UCSD-AML1 (cell line): ENCODE results near the gene FOXS1.
"Not testable (repeated sequence)": the region's sequence is repeated elsewhere in the genome, so short reads cannot be mapped to it uniquely, and the experiment has no call there.

Experiments
- DNase-seq: peaks from one replicate; lab custom pipeline; 2025; ENCODE audit not compliant: unreplicated experiment; lab: John Stamatoyannopoulos, UW

Gene FOXS1

DNA sequence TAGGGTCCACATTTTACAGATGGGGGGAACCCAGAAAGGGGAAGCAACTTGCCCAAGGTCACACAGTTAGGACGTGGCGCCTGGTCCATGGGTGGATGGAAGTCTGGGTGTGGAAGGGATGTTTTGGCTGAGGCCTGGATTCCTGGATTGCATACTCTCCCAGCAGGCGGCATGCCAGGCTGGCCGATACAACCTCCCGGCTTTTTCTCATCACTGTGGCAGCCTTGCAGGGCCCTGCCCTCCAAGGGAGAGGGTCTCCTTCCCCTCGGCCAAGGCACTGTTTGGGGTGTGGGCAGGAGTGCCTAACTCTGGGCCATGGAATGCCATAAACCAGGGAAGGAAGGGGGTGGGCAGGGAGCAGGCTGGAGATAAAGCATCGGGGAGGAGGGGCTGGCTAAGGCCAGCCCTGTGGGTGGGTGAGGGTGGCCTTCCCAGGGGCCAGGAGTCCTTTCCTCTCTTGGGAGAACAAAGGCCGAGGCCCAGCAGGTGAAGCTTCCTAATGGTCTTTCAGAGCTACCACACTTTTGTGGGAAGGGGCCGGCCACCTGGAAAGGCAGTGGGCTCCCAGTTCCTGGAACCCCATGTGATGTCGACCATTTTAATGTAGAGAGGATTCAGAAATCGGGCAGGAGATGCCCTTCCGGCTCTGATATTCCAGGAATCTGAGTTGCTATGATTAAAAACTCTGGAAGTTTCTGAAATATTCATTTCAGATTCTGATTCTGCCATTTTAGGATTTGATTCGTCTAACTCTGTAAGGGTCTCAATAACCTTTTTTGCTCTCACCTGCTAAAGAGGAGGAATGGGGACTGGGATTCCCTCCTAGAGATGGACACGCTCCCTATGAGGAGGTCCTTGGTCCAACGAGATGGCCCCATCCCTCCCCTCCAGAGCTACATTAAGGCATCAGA is 4.2 kb downstream of the FOXS1 start:
- DNase-seq: no peak

DNA sequence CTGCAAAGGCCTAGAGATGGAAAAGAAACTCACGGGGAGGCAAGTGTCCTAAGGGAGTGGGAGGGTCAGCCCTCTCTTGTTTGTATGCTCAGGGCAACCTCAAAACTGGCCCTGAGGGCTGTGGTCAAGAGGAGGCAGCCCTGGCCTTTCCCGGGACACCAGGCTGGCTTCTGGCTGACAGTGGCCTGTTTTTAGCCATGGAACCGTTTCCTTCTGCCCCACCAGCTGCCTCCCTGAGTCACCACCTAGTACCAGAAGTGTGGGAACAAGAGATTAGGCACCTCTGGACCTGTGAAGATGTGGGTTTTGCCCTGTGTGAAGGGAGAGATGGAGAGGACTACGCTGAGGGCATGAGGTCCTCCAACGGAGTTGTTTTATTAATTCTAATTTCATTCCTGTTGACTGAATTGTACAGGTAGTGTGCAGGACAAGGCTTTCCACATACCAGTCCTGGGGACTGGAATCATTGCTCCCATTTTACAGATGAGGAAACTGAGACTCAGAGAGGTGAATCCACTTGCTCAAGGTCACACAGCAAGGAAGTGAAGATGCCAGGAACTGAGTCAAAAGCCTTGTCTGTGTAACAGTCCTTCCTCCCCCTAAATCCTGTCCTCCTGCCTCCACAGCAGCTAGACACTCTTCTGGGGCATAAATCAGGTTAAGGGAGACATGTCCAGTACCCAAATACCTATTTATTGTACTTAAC is 5.5 kb downstream of the FOXS1 start:
- DNase-seq: no peak

DNA sequence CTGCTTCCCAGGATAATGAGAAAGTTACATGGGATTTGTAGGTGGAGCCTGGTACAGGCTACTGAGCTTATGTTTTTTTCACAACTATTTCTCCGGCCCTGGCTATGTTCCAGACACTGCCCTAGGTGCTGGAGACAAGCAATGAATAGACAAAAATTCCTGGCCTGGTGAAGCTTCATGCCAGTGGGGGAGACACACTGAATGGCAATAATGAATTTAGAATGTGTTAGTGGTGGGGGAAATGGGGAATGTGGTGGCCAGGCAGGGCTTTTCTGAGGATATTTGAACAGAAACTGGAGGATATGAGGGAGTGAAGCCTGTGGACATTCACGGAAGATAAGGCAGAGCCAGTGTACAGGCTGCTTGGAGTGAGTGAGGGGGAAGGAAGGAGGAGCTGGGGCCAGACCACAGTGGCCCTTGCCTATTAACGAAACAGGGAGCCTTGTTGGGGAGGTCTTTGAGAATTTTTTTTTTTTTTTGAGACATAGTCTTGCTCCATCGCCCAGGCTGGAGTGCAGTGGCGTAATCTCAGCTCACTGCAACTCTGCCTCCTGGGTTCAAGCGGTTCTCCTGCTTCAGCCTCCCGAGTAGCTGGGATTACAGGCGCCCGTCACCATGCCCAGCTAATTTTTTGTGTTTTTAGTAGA is 6.6 kb downstream of the FOXS1 start:
- no peak for DNase-seq

DNA sequence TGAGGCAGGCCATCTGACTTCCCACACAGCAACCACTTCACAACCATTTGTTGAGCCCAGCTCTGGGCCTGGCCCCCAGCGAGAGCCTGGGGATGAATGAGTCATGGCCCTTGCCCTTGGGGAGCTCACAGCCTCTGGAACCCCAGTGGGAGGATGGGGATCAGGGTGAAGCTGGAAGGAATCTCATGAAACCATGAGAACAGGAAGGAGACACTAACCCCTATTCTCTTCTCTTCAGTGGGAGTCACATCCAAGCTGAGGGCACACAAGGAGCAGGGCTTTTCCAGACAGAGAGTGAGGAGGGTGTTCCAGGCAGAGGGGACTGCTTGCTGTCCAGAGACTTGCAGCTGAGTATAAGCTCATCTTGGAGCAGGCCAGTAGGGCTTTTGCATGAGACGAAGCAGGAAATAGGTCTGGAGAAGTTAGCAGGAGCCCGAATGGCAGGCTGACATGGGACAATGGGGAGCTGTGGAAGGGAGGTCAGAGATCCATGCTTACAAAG is 7.5 kb downstream of the FOXS1 start:
- DNase-seq: peak; percentile 57

DNA sequence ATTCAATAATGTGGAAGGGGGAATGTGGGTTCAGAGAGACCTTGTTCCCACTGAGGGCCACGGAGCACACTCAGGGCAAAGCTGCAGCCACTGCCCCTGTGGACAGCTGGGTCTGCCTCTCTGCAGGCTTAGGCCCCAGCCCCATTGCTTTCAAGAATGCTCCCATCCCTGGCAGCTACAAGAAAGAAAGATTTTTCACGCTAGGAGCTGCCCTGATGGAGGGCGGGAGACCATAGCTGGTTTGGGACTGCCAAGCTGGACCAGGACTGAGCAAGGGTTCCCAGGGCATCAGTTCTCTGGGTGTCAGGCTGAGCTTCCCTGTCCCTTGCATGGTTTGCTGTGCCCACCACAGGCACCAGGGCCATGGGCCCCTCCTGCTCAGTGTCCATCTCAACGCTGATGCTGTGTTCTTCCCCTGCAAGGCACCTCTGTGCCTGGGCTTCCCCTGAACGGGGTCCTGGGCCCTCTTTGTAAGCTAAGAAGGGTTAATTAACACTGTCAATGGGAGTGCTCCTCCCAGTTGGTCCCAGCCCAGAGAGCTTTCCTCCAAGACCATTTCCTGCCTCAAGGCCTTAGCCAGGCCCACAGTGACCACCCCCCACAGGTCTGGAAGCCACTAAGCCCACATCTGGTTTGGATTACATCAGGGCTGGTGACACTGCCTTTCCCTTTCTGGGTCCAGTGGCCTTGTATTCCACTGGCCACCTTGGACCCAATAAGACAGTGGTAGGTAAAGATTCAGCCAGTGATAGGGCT is 8.4 kb downstream of the FOXS1 start:
- peak; percentile 49 for DNase-seq

DNA sequence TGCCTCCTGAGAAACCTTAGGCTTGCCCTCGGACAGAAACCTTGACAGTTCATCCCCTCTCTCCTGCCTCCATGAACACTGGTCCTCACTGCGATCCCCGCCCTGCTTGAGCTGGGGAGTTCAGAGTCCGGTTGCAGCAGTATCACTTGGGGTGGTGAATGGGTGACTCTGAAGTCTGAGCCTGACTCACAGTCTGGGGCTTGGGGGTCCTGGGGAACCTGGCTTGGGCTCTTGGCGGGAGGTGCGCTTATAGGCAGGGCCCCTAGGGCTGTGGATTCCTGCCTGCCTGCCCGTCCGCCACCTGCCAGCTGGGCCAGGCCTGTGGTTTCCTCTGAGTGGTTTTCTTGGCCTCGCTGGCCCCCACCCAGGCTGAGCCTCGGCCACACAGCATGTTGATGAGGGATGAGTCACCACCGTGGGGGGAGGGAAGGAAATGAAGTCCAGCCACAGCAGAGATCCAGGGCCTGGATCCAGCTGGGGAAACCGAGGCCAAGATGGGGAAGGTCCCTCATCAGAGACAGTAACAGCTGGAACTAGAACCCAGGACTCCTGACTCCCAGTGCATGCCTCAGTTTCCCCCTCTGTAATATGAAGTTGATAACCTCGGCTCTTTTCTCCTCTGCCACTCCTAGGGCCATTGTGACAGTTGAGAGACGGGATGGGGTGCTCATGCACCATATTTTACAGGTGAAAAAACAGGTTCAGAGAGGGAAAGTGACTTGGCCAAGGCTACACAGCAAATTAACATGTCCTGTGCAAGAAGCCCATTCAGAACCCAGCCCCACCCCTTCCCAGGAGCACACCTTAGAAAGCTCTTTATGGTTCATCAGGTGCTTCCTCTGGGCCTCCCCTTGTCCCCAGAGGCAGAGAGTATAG is 9.2 kb downstream of the FOXS1 start:
- DNase-seq: peak; percentile 88

DNA sequence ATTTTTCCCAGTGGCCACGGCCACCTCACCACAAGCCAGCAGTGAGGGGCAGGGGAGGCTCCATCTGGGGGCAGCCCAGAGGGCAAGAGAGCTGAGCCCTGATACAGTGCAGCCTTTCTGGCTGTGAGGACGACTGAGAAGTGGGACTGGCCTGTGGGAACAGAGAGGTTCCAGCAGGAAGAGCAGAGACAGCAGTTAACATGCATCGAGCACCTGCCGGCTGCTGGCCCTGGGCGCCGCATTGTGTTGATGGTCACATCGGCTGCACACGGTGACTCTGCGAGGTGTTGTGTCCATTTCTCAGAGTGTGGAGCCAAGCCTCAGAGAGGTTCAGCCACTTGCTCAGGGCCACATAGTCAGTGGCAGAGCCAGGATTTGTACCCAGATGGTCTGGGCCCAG is 9.8 kb downstream of the FOXS1 start:
- no peak for DNase-seq

DNA sequence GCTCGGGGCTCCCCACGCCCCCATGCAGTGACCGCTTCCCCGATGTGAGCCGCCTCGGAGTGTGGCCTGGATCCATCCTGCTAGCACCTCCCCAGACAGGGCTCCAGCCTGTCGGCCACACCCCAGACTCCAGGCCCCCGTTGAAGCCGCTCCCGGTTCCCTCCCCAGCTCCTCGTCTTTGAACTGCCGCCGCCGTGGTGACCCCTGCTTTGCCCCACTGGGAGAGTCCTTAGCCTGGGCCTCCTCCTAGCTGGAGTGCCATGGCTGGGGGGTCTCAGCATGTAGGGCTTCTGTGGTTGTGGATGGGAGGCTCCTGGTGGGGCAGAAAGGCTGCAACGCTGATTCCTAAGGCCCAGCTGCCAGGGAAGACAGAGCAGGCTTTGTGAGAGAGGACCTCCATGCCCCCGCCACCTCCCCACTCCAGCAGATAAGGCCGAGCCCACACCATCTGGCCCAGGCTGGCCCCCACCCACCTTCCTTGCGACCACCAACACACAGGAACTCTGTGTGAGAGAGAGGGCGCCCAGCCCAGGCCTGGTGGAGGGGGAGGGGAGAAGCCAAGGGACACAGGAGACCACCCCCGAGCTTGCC is 11.4 kb downstream of the FOXS1 start:
- DNase-seq: no peak

DNA sequence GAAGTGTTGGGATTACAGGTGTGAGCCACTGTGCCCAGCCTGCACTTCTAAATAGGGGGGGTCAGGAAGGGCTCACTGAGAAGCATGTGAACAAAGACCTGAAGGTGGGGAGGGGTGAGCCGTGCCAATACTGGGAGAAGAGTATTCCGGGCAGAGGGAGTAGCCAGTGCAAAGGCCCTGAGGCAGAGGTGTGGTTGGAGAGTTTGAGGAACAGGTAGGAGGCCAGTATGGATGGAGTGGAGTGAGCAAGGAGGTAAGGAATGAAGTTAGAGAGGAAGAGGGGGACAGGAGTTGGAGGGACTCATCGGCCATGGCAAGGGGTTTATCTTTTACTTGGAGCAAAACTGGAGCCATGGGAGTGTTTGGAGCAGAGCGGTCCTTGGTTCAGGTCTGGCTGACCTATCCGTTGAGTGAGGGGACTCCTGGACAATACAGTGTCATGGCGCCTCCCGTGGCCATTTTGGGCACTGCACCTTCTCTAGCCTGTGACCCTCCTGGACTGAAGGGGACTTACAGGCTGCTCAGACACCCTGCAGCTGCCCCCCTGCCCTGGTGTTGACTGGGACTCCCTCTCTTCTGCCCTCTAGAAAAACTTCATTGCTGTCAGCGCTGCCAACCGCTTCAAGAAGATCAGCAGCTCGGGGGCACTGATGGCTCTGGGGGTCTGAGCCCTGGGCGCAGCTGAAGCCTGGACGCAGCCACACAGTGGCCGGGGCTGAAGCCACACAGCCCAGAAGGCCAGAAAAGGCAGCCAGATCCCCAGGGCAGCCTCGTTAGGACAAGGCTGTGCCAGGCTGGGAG is 12.1 kb downstream of the FOXS1 start:
- peak; percentile 79 for DNase-seq

DNA sequence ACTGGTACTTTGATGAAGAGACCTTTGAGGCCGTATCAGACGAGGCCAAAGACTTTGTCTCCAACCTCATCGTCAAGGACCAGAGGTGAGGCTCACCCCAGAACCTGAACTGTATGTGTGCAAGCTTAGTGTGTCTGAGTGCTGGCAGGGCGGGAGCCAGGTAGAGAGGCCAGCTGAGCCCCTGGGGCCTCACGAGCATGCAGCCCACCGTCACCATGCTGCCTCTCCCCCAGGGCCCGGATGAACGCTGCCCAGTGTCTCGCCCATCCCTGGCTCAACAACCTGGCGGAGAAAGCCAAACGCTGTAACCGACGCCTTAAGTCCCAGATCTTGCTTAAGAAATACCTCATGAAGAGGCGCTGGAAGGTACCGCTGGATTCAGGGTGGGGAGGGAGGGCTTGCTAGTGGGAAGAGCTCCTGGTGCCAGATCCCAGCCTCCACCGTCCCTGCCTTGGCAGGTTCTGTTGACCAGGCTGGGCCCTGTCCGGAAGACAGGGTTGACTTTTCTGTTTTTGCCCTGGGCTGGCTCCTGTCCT is 13.6 kb downstream of the FOXS1 start:
- no peak for DNase-seq

DNA sequence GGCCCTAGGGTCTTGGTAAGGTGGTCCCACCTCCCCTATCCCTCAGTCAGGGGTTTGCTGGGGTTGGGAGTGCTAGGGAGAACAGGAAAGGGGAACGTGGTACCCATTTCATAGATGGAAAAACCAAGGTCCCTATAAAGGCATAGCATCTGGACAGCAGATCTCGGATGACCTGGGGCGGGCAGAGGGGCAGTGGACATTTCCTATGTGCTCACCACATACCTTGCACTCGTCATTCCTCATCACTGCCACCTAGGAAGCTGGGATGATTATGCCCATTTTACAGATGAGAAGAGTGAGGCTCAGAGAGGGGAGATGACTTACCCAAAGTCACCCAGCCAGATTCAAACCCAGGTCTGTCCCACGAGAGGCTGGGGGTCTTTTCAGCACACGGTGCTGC is 14.2 kb downstream of the FOXS1 start:
- no peak for DNase-seq

DNA sequence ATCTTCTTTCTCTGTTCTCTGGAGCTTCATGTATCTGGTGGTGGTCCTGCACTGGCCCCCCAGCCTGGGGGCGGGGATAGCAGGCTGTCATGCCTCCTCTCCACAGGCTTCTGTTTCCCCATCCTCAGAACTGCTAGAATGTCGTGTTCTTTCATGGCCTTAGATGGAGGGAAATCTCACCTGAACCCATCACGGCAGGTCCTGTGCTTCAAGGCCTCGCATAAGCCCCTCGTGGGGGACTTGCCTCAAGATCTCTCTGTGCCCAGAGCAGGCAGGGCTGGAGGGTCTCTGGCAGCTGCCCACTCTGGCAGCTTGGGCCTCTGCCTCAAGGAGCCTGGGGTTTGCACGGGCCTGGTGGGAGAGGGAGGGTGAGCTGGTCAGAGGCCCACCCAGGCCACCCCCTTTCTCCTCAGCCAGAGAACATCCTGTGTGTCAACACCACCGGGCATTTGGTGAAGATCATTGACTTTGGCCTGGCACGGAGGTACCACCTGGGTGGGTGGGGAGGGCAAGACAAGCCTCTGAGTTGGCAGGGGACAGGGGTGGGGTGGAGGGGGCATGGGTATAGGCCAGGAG is 14.9 kb downstream of the FOXS1 start:
- DNase-seq: no peak

DNA sequence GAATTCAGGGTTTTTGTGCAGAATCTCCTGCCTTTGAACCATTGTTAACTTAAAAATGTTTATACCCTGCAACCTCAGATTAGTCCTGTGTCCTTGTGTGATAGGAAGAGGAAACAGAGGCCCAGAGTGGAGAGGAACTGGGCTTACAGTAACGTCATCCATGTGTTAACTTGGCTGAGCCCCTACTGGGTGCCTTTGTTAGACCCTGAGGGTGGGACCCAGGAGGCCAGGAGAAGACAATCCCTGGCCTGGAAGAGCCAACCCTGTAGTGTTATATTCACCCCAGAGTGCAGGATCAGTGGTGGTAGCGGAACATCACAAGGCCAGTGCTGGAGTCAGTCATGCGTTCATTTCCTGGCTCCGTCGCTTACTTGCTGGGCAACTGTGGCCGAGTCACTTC is 15.7 kb downstream of the FOXS1 start:
- DNase-seq: no peak

DNA sequence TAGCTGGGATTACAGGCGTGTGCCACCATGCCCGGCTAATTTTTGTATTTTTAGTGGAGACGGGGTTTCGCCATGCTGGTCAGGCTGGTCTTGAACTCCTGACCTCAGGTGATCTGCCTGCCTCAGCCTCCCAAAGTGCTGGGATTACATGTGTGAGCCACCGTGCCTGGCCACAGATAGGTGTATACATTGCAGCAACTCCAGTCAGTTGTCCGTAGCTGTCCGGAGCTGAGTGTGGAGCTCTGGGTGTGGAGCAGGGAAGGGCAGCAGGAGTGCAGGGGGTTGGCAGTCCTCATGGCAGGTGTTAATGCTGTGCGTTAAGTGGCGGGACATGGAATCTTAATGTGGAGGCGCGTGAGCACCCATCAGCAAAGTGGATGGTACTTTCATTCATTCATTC is 17.4 kb downstream of the FOXS1 start:
- DNase-seq: not testable (repeated sequence)

DNA sequence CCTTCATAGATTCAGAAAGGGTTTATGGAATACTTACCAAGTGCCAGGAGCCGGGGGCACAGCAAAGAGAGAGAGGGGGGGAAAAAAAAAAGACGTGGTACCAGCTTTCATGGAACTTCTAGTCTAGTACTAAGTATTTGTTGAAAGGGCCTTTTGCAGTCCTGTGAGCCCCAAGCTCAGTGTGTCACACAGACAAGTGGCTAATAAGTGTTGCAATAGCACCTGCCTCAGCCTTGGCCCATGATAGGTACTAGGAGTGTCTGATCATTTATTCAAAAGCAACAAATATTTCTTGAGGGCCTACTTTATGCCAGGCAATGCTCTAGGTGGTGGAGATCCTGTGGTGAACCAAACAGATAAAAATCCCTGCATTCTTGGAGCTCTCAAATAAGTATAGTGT is 18.3 kb downstream of the FOXS1 start:
- DNase-seq: no peak

DNA sequence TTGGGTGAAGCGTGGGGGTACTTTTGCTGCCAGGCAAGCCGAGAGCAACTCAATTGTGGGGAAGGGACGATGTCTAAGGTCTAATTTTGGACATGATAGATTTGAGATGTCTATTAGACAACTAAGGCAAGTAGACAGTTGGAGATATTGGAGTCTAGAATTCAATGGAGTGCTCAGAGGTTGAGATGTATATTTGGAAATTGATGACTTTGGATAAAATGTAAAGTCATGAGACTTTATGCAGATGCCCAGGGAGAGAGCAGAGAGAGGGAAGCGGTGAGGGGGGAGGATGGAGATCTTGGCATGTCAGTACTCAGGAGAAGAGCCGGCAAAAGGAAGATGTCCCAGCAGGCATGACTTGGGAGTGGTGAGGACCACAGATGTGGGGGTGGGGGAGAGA is 19.3 kb downstream of the FOXS1 start:
- no peak for DNase-seq

DNA sequence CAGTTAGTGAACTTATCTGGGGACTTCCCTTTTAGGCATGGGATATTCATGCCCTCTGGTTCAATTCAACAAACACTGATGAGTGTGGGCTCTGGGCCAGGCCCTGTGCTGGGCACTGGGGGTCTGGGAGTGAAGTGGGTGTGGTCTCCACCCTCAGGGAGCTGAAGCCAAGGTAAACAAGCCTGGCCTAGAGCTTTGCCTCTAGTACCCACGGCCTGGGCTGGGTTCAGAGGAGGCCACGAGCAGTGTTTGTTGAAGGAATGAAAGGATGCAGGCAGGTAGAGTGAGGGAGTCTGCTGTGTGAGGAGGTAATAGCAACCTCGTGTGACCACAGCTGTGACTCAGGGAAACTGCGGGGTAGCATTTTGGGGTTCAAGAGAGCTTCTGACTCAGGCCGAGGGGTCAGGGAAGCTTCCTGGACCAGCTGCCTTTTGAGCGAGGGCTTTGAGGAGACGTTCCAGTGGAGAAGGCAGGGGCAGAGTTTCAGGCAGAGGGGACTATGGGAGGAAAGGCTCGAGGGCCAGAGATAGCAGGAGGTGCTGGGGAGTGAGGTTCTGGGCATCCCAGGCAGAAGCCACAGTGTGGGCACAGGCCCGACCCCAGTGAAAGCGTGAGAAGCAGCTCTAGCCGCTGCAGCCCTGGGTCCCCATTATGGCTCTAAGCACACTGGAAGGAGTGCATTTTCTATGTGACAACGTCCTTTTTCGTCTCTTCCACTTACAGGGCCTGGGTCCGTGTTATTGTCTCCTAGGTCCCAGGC is 20.7 kb downstream of the FOXS1 start:
- DNase-seq: no peak

DNA sequence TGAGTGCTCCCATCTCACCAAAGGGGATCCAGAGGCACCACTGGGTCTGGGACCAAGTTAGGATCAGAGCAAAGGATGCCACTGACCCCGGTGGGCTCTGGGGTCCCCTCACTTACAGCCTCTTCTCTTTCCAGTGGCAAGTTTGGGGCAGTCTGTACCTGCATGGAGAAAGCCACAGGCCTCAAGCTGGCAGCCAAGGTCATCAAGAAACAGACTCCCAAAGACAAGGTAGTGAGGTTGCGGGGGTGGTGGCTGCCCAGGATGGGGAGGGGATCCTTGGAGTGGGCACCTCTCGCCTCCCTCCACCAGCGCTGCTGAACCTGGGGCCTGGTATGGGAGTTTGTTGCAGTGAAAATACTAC is 21.3 kb downstream of the FOXS1 start:
- DNase-seq: no peak
